ENCODE measurements around the gene KIAA1755. TPM values are rescaled to one million over a fixed set of nuclear protein-coding genes. Genes with fewer than 3 reads are reported as not detected.

KIAA1755 gene
- polyA plus RNA-seq, 10 donors, result 4.5 to 24.0 (median 9.9) TPM

DNA sequence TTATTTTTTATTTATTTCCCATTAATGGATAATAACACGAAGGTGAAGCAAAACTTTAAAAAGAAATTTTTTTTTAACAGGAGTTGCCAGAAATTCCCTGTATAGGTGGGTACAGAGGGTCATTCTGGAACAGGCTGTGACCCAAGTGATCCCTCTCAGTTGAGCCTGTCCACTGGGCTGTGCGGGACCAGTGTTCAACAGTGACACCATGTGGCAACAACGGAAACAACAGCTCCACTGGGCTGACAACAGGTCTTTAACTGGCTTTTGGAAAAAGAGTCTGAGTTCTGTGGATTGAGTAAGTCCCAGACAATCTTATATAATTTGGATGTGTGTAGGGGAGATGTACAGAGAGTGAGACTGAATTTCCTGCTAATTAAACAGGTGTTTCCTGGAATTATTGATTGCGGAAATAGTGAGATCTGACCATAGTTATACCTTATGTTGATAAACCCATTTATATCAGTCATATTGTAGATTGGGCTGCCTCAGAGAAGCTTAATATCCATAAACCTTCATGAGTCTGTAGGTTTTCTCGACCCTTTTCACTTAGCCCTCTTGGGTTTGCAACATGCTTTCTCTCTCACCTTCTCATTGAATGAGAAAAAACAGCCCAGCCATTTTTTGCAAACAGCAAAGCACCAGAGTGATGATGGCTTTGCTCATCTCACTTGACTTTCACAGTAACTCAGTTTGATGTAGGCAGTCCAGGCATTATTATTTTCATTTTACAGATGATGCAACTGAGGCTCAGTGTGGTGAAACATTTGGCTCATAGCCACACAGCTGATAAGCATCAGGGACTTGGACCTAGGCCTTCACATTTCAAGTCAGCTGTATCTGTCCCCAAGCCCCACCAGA, 17.5 kb downstream of the KIAA1755 start:
- no peak for DNase-seq

DNA sequence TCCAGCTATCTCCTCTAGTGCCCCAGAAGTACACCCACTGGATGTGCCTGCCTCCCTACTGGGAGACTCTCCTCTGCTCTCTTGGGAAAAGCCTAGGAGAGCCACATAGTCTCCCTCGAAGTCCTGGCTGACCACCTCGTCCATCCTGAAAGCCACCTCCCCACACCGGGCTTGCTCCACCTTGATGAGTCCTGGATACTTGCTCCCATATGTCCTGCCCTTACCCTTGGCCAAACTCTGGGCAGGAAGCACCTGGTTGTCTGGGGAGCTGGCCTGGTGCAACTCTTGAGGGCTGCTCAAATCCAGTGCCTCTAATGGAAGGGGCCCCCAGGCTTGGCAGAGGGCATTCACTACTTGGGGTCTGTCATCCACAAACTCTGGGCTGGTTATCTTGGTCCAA, 19.3 kb downstream of the KIAA1755 start:
- DNase-seq, result no peak

DNA sequence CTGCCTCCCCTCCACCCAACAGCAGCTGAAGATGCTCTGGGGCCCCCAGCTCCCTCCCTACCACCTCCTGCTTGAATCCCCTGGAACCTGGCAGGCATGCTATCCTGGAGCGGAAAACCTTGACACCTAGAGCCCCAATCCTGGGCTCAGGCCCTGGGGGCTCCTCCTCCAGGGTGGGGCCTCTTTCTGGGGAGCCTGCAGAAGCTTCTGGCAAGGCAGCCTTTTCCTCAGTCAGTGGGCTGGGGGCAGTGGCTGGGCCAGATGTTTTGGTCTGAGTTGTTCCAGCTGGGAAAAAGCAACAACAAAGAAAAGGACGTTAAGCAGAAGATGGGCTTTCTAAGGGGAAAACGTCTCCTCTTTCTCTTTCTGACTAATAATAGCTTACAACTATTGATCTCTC, 21.1 kb downstream of the KIAA1755 start:
- DNase-seq, result peak in 1 of 3 donors; percentile 69

DNA sequence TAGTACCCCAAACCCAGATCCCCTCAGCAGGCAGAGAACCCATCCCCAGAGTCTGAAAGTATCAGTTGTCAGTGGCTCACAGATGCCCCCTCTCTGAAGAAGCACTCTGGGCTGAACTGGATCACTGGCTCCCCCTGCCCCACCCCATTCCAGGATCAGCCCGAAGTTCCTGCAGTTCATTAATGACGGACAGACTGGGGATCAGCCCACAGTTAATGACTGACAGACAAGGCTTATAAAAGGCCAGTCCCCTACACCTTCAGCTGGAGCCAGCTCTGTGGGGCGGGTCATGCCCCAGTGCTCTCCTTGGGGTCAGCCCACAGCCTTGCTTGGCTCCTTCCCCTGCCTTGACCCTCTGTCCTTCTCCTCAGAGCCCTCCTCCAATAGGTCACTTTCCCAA, 21.7 kb downstream of the KIAA1755 start:
- no peak for DNase-seq

DNA sequence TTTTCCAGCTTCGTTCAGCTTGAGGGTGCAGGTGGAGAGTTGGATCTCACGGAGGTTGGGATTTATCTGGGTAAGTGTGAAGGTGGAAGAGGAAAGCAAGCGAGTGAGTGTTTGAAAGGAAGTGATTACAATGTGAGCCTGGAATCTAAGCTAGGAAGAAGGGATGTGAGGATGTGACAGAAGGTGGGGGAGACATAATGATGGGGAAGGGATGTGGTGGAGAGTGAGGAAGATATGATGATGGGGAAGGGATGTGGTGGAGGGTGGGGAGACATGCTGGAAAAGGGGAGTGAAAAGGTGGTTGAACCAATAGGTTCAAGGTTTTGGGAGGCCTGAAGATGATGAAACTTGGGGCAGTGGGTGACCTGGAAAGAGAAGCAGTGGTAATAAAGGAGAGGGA, 23.2 kb downstream of the KIAA1755 start:
- DNase-seq, result no peak

DNA sequence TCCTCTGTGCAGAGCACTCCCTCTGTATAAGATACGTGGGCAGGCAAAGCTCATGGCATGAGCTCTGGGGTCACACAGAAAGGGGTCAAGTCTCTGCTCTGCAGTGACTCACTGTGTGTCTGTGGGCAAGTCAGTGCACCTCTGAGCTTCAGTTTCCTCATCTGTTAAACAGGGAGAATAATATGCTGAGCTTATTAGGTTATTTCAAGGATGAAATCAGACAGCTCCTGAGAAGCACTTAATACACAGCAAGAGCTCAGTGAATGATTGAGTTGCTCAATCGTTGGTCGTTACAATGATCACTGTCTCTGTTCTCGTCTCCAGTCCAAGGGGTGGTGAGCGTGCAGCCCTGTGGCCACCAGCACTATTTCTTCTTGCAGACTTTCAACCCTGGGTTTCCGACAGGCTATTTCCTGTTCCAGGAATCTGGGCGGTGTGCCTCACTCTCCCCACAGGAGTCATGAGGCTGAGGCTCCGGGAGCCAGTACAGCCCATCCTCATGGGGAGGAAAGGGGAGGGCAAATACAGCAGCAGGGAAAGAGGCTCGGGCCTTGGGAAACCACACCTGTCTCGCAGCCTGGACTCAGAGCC, 28.9 kb downstream of the KIAA1755 start:
- DNase-seq, result peak in 1 of 3 donors; percentile 75

DNA sequence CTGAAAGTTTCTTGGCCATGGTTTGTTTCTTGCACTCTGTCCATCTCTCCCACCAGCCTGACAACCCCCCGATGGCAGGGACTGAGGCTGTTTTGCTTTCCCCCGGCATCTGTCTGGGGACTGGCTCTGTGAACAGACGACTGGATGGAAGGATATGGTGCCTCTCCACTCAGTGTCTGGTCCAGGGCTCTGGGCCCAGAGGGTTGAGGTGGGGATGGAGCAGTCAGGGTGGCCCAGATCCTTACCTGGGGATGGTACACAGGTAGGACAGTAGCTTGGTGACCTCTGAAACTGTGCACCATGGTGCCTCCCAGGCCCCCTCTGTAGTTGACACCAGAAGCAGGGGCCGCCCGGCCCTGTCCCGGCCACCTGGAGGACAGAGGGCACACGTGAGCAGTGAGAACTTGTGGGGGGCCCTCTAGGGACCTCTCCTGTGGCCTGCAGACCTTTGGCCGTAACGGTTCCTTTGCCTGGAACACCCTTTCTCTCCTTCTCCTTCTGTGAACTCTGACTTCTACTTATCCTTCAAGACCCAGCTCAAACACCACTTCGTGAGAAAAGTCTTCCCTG, 29.5 kb downstream of the KIAA1755 start:
- DNase-seq, result no peak

DNA sequence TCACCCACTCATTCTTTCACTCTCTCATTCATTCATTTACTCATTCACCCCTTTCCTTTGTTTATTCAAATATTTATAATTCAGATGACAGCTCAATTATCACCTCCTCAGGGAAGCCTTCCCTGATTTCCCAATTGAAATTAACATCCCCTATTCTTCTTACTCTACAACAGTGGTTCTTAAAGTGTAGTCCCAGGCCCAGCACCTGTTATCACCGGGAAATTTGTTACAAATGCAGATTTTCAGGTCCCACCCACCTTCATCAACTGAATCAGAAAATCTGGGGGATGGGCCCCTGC, 30.3 kb downstream of the KIAA1755 start:
- no peak for DNase-seq

DNA sequence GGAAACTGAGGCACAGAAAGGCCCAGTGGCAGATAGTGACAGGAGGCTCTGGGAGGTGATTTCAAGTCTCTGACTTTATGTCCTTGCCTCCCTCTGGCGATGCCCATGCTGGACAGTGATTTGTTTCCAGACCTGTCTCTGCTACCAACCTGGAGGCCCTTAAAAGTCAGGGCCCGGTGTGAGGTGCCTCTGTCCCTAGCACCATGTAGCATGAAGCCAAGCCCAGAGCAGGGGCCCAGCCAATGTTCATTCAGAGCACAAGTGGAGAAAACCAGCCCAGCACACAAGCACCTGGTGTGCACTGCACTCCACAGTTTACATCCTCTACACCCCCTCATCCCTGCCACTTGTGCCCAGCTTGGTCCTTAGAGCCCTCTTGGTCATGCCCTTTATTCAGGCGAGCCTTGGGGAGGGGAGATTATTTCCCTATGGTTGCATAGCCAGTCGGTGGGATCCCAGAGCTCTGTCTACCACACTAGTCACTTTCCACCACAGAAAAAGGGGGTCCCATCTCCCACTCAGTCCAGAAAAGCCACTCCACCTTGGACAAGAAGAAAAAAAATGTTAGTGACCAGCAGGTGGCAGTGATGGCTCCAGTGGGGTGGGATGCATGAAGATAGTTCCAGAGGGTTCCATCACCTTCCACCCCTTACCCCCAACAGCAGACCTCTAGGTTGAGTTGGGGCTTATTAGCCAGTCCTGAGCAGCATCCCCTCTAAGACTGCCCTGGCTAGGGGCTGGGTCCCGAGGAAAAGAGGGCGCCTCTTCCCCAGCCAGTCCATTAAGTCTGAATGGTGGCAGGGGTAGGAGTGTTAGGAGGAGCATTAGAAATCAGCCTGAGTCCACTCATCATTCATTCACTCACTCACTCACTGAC, 30.9 kb downstream of the KIAA1755 start:
- no peak for DNase-seq

DNA sequence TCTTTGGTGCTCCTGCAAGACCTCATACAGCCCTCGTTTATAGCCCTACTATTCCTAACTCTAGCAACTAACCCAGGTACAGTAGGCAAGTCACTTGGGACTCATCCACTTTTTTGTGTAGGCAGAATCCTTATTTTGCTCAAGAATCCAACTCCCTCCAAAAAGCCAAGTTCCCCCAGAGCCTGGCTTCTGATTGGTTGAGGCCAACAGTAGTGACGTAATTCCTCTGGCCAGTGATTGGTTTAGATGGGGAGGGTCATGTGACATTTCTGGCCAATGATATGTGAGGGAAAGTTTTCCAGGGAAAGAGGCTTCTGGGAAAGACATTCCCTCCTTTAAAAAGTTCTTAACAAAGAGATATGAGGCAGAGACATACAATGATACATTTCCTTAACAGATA, 32.1 kb downstream of the KIAA1755 start:
- DNase-seq, result no peak

DNA sequence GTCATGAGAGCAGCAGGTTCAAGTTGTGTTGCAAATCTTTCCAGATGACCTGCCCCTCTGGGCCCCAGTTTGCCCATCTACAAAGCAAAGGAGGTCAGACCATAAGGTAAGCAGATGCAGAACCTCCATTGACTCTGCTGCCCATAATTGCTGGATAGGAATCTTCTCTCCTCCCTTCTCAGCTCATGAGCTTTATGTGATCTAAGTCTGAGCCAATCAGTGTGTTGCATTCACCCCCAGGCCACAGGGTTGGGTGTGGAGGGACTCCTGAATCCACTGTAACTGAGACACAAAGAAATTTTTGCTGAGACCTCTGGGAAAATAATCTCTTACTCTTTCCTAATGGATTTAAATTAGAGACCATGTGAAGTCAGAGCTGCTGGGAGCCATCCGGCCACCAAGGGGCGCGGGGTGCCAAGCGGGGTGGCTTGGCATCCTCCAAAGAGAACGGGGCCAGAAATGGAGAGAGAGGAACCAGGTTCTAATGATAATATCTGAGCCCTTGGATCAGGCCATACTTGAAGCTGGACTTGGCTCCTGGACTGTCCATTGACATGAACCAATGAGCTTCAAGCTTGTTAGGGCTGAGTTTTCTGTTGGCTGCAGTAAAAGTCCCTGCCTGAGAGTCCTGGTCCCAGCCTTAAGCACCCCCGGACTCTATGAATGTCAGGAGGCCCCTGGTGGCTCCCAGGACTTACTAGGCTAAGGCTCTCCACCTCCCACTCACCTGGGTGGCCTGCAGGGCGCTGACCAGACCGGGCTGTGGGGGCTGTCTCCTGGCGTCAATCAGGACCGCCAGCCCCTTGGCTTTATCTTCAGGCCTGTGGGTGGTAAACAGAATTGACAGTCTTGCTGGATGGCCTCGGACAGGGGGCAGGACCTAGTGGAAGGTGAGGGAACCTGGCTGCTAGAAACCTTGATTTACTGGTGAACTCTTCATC, 32.8 kb downstream of the KIAA1755 start:
- no peak for DNase-seq

DNA sequence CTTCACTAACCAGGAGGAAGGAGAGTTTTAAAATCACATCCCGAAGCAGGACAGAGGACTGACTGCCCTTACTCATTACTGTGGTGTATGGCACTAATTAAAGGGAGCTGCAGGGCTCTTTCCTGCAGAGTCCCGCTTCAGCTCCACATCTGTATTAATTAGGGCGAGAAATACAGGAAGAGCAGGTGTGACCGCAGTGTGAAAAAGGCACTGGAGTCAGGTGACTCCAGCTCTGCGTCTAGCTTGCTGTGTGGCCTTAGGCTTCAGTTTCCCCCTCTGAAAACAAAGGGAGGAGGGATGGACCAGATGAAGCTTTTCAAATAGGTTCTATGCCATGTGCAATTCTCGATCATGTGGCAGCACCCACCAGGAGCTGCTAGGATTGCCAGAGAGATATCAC, 34.0 kb downstream of the KIAA1755 start:
- no peak for DNase-seq

DNA sequence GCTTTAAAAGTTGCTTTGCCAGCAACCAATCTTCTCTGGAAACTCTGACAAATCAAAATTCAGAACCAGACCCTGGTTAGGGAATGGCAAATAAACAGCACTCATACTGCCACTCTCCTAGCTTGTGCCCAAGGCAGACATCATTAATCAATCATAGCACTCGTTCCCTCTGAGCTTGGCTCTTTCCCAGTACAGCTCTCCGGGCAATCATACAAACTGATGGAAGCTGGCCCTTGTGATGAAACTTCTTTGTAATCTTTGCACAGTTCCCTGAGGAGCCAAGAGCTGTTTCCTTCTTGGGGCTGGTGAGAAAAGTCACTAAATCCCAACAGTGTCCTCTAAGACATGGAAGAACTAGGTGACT, 34.7 kb downstream of the KIAA1755 start:
- DNase-seq, result no peak

DNA sequence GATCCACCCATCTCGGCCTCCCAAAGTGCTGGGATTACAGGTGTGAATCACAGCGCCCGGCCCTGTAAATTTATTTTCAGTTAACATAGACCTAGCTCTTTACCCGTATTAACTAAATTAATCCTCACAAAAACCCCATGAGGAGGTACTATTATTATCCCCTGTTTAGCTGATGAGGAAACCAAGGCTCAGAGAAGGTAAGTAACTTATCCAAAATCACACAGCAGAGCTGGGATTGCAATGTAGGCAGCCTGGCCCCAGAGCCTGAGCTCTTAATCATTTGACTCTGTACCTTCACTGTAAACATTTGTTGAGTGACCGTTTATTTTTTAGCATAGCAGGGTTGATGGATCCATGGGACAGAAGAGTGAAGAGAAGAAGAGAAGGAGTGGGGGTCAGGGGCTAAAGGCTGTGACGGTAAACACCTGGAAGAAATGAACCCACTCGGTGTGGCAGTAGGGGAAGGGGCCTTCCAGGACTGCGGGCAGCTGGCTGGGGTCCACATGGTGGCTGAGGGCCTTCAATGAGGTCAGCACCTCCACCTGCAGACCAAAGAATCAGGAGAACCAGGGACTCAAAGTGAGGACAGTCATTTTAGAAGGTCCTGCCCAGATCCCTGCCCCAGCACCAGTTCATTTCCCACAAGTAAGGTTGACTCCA, 35.2 kb downstream of the KIAA1755 start:
- DNase-seq, result no peak

DNA sequence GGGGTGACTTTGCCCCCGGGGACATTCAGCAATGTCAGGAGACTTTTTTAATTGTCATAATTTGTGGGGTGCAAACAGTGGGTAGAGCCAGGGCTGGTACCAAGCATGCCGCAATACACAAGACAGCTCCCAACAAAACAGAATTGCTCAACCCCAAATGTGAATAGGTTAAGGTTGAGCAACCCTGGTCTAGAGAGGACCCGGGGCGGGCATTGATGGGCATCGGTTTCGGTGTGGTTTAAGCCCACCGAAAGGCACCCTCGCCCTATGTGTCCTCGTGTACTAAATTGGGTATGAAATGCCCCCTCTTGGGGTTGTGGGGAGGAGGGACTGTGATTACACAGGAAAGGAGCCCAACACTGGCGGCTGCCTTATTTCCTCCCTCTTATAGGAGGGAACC, 36.0 kb downstream of the KIAA1755 start:
- DNase-seq, result no peak

DNA sequence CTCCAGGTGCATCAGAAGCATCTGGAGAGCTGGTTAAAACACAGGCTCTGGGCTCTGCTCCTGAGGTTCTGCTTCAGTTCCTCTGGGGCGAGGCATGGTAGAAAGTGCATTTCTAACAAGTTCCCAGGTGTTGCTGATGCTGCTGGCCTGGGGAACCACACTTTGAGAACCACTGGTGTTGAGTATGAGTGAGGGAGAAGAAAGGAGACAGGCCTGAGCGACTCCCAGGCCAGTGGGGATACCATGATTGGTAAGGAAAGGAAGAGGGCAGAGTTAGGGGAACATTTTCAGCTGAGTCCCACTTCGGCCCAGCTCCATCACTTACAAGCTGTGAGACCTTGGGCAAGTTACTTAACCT, 36.8 kb downstream of the KIAA1755 start:
- no peak for DNase-seq

DNA sequence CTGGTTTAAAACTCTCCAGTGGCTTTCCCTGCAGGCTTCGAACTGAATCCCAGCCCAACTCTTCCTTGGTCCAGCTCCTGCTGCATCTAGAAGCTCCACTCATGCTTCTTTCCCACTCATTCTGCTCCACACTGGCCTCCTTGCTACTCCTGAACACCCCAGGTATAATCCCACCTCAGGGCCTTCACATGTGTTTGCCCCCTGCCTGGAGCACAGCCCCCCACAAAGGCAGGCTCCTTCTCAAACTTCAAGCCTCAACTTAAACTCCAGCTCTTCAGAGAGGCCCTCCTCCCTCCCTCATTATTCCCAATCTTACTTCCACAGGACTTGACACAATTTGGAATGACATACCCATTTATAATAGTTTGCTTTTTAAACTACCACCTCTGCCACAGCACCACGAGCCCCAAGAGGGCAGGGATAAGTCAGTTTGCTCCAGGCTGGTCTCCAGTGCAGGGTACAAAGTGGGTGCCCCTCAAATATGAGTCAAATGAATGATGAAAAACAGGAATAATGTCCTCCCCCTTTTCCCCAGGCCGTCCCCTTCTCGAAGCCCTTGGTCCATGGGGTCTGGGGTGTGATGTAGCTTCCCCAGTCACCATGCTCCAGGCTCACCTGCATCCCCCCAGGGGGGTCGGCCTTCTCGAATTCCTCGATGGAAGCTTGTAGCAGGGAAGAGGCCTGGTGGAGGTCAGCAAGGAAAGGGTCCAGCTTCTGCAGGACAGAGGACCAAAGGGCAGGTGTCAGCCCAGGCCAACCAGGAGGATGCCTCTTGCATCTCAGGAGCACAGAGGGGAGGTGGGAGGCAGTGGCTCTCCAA, 37.4 kb downstream of the KIAA1755 start:
- DNase-seq, result no peak

DNA sequence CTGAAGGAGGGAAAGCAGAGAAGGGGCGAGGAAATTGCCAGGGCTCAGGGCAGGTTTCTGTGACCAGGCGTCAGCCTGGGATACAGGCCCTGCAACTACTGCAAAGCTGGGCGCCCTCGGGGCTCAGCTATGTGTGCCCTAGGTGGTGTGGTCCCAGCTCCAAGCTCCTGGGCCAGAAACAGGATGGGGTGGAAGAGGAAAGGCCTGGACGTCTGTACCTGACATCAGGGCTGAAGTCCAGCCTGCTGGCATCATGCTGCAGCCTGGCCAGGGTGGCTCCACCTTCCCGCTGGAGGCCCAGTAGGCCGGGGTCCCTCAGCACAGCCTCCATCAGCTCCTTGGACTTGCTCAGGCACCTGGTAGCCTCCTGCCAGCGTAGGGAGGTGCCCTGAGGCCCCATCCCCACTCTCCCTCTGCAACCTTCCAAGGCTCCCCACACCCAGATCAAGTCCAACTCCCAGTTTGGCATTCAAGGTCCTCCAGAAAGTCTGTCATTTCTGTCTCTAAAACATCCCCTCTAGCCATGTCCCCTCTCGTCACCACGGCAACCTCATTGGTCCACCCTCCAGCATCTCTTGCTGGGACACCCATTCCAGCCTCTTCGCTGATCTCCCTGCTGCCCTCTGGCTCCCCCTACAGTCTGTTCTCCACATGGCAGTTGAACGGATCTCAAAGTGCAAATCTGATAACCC, 38.2 kb downstream of the KIAA1755 start:
- peak in 1 of 3 donors; percentile 65 for DNase-seq

DNA sequence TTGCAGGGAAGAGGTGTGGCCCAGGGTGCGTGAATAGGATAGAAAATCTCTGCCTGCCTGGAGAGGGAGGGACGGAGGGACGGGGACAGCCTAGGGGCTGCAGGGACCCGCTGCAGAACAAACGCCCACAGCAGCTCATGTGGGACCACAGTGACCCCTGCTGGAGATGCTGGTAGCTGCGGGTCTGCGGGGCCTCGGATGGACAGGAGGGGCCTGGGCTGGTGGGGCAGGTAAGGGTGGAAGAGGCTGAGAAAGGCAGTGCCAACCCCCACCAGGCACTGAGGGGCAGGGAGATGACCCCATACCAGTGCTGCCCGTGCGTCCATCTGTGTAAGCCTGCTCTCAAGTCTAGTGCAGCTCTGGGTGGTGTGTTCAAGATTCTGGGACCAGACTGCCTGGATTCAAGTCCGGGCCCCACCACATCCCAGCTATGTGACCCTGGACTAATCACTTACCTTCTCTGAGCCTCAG, 39.4 kb downstream of the KIAA1755 start:
- peak in 2 of 3 donors; percentile 64 to 84 for DNase-seq

Measured in muscle of back (tissue), 11 donors.